Astrocyte (in vitro differentiated cells and primary cell): ENCODE data around the gene DOCK1. TPM values are rescaled to one million over a fixed set of nuclear protein-coding genes. Genes with fewer than 3 reads are reported as not detected.

Experiments used
- DNase-seq: peaks from one replicate; pipeline ENCODE4 v3.0.0-alpha.2; 2010; ENCODE audit warnings: low read depth
- FAIRE-seq: peaks from 2 replicates; lab custom pipeline; 2011; peaks lifted over from hg19 to GRCh38; lab: Jason Lieb, UNC
- H2AFZ ChIP-seq: 2 replicates; pipeline ENCODE4 v1.6.0; 2012; ENCODE audit warnings: low read depth, low read length, inconsistent platforms
- H3K27ac ChIP-seq: 2 replicates; pipeline ENCODE4 v1.5.1; 2011; ENCODE audit warnings: low read depth, low read length, inconsistent platforms
- H3K27me3 ChIP-seq: 2 replicates; pipeline ENCODE4 v1.6.0; 2011; ENCODE audit warnings: low read length, inconsistent platforms; ENCODE audit not compliant: insufficient read depth
- H3K36me3 ChIP-seq: 2 replicates; pipeline ENCODE4 v1.5.1; 2011; ENCODE audit warnings: low read length, inconsistent platforms; ENCODE audit not compliant: insufficient read depth
- H3K4me1 ChIP-seq: 2 replicates; pipeline ENCODE4 v1.5.1; 2011; ENCODE audit warnings: low read length, inconsistent platforms; ENCODE audit not compliant: insufficient read depth
- H3K4me2 ChIP-seq: 2 replicates; pipeline ENCODE4 v1.6.0; 2012; ENCODE audit warnings: low read length, inconsistent platforms
- H3K4me3 ChIP-seq: 2 replicates; pipeline ENCODE4 v1.5.1; 2011; ENCODE audit warnings: low read depth, mild to moderate bottlenecking, low read length, inconsistent platforms; ENCODE audit not compliant: insufficient read depth
- H3K79me2 ChIP-seq: 2 replicates; pipeline ENCODE4 v1.6.0; 2012; ENCODE audit warnings: mild to moderate bottlenecking, low read length, inconsistent platforms; ENCODE audit not compliant: insufficient read depth
- H3K9ac ChIP-seq: 2 replicates; pipeline ENCODE4 v1.6.0; 2012; ENCODE audit warnings: mild to moderate bottlenecking, low read length, inconsistent platforms
- H3K9me3 ChIP-seq: 2 replicates; pipeline ENCODE4 v1.5.1; 2012; ENCODE audit warnings: low read depth, mild to moderate bottlenecking, low read length, inconsistent platforms; ENCODE audit not compliant: insufficient read depth
- H4K20me1 ChIP-seq: 2 replicates; pipeline ENCODE4 v1.6.0; 2012; ENCODE audit warnings: low read length, inconsistent platforms; ENCODE audit not compliant: insufficient read depth
- H3K27ac Mint-ChIP-seq: one replicate; pipeline ENCODE4 v1.8.0; 2021; ENCODE audit warnings: mild to moderate bottlenecking, mixed read lengths; ENCODE audit not compliant: unreplicated experiment
- H3K27me3 Mint-ChIP-seq: one replicate; pipeline ENCODE4 v1.8.0; 2021; ENCODE audit warnings: low read depth, mixed read lengths; ENCODE audit not compliant: unreplicated experiment
- H3K36me3 Mint-ChIP-seq: one replicate; pipeline ENCODE4 v1.8.0; 2021; ENCODE audit warnings: low read depth, mixed read lengths; ENCODE audit not compliant: unreplicated experiment
- H3K4me1 Mint-ChIP-seq: one replicate; pipeline ENCODE4 v1.8.0; 2021; ENCODE audit warnings: low read depth, mixed read lengths; ENCODE audit not compliant: unreplicated experiment
- H3K4me3 Mint-ChIP-seq: one replicate; pipeline ENCODE4 v1.8.0; 2021; ENCODE audit warnings: mild to moderate bottlenecking, moderate library complexity, mixed read lengths; ENCODE audit not compliant: unreplicated experiment
- H3K9me3 Mint-ChIP-seq: one replicate; pipeline ENCODE4 v1.8.0; 2021; ENCODE audit warnings: mild to moderate bottlenecking, mixed read lengths; ENCODE audit not compliant: unreplicated experiment
- CTCF ChIP-seq: IDR thresholded peaks from 2 replicates; pipeline ENCODE4 v1.5.1; 2011; ENCODE audit warnings: low read depth, mild to moderate bottlenecking, inconsistent platforms, low read length, moderate library complexity; ENCODE audit not compliant: insufficient read depth
- EZH2 ChIP-seq: IDR thresholded peaks from 2 replicates; pipeline ENCODE4 v1.6.1; 2012; ENCODE audit warnings: mild to moderate bottlenecking, low read length, inconsistent platforms; ENCODE audit not compliant: insufficient read depth
- total RNA-seq: library from RNA; stranded (reverse); gene quantifications from 2 replicates; pipeline ENCODE4 v1.2.1, GENCODE V29; 2021

Gene DOCK1
- total RNA-seq, 1 donor from 2014 or later, result 42.5 TPM

DNA sequence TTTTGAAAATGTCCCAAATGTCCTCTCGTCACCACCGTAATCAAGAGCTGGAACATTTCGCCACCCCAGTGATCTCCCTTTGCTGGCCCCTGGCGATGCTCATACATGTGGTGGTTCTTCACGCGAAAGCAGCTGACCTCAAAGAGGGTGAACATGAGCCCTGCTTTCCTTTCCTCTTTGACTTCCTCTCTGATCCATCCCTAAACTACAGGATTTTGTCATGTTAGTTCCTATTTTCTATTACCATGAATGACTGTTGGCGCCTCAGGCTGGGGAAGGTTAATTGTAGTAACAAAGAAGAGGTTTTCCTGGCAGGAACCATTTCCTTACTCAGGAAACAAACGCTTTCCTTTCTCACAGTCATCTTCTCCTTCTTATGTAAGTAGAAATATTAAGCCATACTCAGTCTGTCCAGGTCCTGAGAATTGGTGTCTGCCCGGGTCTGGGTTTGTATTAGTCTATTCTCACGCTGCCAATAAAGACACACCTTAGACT lies 176.7 kb downstream of the DOCK1 start:
- Mint-ChIP-seq H3K4me1 (no peaks in the 10 kb centered on the region), H3K9me3 (peaks cover 2% of the 10 kb centered on the region), H3K27ac (no peak overlapping the region), H3K36me3 (peaks cover 26% of the 10 kb centered on the region), H3K4me3 (no peak overlapping the region), H3K27me3 (no peaks in the 10 kb centered on the region)
- Histone ChIP-seq H3K27me3 (no peaks in the 10 kb centered on the region), H3K27ac (no peak overlapping the region), H3K9me3 (no peaks in the 10 kb centered on the region), H3K36me3 (peaks cover 17% of the 10 kb centered on the region), H3K4me3 (no peak overlapping the region), H3K4me2 (no peak overlapping the region), H3K79me2 (no peaks in the 10 kb centered on the region), H3K4me1 (no peaks in the 10 kb centered on the region), H4K20me1 (peaks cover 14% of the 10 kb centered on the region), H2AFZ (no peak overlapping the region), H3K9ac (no peak overlapping the region)
- FAIRE-seq, result no peak
- no peak for DNase-seq
- TF ChIP-seq EZH2, result no peak
- no peak for TF ChIP-seq CTCF

GRCh38 chr10:127082651-127083050 lies 177.4 kb downstream of the DOCK1 start:
- no peaks in the 10 kb centered on the region for H3K27me3 ChIP-seq
- no peaks in the 10 kb centered on the region for H3K27me3 Mint-ChIP-seq
- FAIRE-seq (no peak), DNase-seq (no peak)
- H3K4me1 Mint-ChIP-seq, result no peaks in the 10 kb centered on the region
- no peak overlapping the region for H3K9ac ChIP-seq
- H2AFZ ChIP-seq, result no peak overlapping the region
- H3K4me1 ChIP-seq, result no peaks in the 10 kb centered on the region
- H3K4me3 Mint-ChIP-seq, result no peak overlapping the region
- no peak overlapping the region for H3K4me2 ChIP-seq
- no peak for TF ChIP-seq CTCF
- no peak for TF ChIP-seq EZH2
- no peak overlapping the region for H3K27ac Mint-ChIP-seq
- H3K79me2 ChIP-seq, result no peaks in the 10 kb centered on the region
- no peak overlapping the region for H3K27ac ChIP-seq
- peaks cover 13% of the 10 kb centered on the region for H3K36me3 ChIP-seq
- no peak overlapping the region for H3K4me3 ChIP-seq
- peaks cover 20% of the 10 kb centered on the region for H4K20me1 ChIP-seq
- H3K36me3 Mint-ChIP-seq, result peaks cover 22% of the 10 kb centered on the region
- H3K9me3 ChIP-seq, result no peaks in the 10 kb centered on the region
- peaks cover 2% of the 10 kb centered on the region for H3K9me3 Mint-ChIP-seq

DNA sequence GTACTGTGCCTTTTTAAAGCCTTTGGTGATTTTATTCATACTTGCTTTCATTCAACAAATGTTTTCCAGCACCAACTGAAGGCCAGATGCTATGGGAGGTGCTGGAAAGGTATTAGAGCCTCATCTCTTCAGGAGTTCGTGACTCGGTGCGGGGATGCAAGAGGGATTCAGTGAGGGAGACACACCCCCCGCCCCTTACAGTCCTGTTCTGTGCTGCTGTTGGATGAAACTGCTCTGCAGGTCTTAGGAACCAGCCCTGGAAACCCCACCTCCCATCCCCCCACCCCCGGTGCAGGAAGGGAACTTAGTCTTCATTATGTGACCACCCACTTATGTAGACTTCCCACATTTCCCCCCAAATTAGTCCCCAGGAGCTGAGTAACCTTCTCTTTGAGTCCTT lies 180.7 kb downstream of the DOCK1 start:
- DNase-seq (no peak), FAIRE-seq (no peak)
- H3K4me1 Mint-ChIP-seq, result no peaks in the 10 kb centered on the region
- no peak overlapping the region for H3K27ac ChIP-seq
- H3K27ac Mint-ChIP-seq, result no peak overlapping the region
- H3K4me1 ChIP-seq, result no peaks in the 10 kb centered on the region
- peaks cover 32% of the 10 kb centered on the region for H3K36me3 Mint-ChIP-seq
- peaks cover 37% of the 10 kb centered on the region for H4K20me1 ChIP-seq
- no peak for TF ChIP-seq CTCF
- TF ChIP-seq EZH2, result no peak
- H3K27me3 Mint-ChIP-seq, result no peaks in the 10 kb centered on the region
- H3K4me2 ChIP-seq, result no peak overlapping the region
- H3K9me3 ChIP-seq, result no peaks in the 10 kb centered on the region
- no peak overlapping the region for H3K4me3 ChIP-seq
- H2AFZ ChIP-seq, result no peak overlapping the region
- H3K27me3 ChIP-seq, result no peaks in the 10 kb centered on the region
- peaks cover 2% of the 10 kb centered on the region for H3K9me3 Mint-ChIP-seq
- no peaks in the 10 kb centered on the region for H3K79me2 ChIP-seq
- no peak overlapping the region for H3K4me3 Mint-ChIP-seq
- peaks cover 10% of the 10 kb centered on the region for H3K36me3 ChIP-seq
- H3K9ac ChIP-seq, result no peak overlapping the region
